HPDE6-E6E7 (cell line): ENCODE results near the gene CD226.
"Not testable (repeated sequence)": the region's sequence is repeated elsewhere in the genome, so short reads cannot be mapped to it uniquely, and the experiment has no call there.

Experiments used
- DNase-seq: peaks from one replicate; pipeline ENCODE4 v3.0.0; 2011; ENCODE audit warnings: missing footprints; ENCODE audit errors: extremely low spot score

CD226 gene

DNA sequence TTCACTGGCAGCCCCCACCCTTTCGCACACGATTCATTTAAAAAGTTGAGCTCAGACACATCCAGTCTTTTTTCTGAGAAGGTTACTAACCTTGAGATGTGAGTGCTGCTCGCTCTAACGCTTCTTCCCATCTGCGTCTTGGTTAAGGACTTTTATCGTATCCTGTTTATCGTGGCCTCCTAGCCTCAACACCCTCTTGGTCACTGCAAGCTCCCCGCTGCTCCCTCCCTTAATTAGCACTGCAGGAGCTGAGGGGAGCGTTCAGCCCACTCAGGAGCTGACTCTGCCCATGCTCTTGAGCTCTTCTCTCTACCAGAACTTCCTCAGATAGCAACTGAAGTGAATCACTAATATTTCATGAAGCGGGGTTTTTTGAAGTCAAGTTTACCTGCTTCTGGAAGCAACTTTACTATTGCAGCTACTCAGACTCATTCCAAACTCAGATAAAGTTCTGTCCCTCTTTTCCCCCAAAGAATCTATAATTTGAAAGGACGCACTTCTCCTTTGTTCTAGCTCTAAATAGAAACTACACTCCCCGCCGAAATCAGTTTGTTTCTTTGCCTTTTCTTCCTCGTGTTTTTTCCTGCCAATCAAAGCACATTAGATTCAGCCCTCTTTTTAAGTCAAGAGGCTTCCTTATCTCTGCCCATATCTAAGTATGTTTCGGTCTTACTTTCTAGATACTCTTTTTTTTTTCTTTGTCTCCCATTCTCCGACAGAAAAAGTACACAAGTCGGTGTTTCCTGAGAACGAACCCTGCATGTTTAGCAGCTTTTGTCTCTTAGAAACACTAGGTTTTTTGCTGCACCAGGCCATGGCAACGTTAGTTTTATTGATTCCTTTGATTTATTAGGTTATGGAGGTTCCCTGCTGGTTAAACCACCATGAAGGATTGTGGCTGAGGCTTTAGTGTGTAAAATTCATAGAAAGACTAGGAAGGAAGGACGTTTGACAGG lies 9.3 kb upstream of the CD226 start:
- no peak for DNase-seq

DNA sequence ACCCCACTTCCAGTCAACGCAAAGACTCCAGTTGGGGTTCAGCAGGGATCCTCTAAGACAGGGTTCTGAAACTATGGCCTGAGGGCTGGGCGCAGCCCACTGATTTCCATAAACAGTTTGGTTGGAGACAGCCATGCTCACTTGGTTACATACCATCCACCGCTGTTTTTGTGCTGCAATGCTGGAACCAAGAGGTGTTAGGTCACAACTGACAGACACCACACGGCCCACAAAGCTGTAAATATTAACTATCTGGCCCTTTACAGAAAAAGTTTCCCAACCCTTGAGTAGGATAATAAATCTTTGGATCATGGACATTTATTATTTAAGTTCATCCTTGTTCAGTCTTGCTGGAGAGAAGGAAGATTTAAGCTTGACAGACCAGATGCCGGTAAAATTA lies 8.4 kb upstream of the CD226 start:
- DNase-seq: no peak

DNA sequence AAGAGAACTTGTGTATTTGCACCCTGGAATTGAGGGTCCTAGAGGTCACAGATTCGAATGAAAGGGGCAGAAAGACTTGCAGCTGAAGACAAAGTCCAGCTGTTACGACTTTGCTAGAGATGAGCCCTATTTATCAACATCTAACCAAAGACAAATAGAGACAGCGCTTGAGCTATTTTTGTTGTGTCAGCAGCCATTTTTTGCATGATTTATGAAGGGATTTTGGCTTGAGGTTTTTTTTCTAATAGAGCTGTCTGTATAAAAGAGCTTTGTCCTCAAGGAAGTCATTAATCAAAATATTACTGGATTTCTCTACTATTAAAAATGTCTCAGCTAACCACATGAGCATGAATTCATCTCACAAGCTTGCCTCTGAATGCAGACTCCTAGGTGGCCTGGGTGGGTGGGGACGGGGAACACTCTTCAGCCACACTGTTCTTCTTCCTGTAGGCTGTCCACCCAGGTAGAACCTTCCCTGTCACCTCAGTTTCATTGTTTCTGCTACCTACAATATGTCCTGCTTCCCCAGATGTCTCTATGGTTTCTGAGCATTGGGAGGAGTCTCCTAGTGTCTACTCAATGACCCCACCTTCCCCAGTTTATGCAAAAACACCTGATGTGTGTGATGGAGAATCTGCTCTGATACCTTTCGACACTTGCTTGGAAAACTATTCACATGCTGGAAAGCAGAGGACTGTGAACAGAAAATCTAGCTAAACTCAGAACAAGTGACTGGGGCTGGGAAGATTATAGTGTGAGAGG lies 7.2 kb upstream of the CD226 start:
- DNase-seq: no peak

DNA sequence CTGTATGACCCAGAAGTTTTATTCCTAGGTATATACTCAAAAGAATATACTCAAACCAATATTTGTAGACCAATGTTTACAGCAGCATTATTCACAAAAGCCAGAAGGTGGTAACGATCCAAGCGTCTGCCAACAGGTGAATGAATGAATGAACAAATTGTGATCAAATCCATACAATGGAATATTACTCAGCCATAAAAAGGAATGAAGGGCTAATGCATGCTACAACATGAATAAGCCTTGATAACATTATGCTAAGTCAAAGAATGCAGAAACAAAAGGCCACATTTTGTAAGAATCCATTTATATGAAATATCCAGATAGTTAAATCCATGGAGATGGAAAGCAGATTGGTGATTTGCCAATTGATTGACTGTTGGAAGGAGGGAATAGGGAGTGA lies 5.5 kb upstream of the CD226 start:
- DNase-seq: no peak

DNA sequence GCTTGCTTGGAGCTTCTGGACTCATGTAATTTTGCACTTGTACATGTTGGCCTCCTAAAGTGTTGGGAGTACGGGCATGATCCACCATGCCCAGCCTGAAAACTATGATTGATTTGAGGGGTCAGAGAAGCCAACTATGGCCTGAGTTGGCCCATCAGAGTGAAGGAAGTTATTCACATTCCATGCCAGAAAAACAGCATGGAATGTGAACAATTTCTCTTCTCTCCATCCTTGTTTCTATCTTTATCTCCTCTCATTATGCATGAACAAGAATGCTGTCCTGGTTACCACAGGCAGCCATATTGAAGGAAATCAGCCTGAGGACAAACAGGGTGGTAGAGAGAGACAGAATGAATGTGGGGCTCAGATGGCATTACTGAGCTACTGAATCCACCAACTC lies 3.5 kb upstream of the CD226 start:
- DNase-seq: no peak

DNA sequence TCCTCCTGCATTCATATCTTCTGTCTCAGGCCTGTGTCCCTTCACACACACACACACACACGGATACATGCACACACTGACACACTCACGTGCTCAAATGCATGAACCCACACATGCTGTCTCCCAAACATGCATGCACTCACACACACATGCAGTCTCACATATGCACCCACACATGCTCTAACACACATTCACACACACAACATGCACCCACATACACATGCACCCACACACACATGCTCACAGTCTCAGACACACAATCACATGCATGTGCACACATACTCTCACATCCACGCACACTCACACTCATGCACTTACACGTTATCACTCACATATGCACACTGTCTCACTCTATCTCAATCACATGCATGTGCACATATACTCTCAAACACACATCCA lies 1.9 kb upstream of the CD226 start:
- DNase-seq: no peak

DNA sequence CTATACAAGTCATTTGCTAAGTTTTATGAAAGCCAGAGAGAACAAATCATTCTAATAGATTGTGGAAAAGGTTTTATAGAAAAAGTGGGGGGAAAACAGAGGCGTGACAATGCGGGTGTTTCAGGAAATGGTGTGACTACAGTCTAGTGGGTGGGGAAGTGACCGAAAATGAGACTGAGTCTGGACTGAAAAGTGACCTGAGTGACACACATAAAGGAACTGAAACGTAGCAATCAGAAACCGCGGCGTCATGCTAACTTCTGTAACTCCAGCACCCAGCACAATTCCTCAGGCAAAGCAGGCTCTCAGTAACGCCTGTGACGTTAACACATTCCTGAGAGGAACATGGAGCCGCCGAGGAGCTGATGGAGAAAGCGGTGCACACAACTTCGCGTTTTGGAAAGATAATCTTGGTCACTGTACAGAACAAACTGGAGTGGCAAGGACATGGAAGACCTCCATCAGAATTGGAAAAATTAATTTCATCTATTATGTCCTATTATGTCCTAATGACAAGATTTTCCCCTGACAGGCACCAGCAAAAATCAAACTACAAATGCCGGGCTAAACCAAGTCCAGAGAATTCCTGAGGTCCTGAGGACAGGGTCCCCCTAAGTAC lies 1.4 kb upstream of the CD226 start:
- no peak for DNase-seq

DNA sequence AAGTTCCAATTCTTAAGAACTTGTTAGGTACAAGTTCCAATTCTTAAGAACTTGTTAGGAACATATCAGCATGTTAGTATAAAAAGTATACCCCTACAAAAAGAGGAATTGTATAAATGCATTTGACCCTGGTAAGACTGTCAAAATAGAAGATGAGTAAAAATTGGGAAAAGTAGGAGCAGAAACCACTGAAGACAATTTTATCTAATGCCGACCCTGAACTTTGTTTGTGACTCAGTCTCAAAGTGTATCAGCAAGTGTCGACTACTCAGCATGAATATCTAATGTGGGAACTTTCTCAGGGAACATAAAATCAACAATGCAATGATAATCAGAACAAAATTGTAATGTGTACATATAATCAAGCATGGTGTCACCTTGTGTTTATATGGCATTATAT lies 583 bp upstream of the CD226 start:
- DNase-seq: no peak

DNA sequence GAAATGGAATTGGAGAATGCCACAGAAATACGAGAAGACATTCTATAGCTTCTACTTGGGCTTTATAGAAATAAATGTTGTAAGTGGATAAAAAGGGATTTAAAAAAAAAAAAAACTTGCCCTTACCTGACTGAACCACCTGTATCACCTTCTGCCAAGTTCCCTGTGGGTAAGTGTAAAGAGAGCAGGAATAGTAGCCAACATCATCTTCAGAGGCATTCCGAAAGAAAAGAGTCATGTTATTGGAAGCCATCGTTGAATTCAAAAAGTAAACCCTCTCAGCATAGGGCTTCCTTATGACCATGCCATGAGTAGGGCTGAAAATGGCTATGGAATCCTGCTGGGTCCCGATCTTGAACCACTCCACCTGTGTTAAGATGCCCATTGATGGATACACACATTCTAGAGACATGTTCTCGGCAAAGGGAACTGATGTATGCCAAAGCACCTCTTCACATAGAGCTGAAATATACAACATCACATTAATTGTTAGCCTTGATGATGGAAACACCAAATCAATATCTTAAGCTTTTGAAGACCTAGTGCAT lies 991 bp downstream of the CD226 start:
- no peak for DNase-seq

DNA sequence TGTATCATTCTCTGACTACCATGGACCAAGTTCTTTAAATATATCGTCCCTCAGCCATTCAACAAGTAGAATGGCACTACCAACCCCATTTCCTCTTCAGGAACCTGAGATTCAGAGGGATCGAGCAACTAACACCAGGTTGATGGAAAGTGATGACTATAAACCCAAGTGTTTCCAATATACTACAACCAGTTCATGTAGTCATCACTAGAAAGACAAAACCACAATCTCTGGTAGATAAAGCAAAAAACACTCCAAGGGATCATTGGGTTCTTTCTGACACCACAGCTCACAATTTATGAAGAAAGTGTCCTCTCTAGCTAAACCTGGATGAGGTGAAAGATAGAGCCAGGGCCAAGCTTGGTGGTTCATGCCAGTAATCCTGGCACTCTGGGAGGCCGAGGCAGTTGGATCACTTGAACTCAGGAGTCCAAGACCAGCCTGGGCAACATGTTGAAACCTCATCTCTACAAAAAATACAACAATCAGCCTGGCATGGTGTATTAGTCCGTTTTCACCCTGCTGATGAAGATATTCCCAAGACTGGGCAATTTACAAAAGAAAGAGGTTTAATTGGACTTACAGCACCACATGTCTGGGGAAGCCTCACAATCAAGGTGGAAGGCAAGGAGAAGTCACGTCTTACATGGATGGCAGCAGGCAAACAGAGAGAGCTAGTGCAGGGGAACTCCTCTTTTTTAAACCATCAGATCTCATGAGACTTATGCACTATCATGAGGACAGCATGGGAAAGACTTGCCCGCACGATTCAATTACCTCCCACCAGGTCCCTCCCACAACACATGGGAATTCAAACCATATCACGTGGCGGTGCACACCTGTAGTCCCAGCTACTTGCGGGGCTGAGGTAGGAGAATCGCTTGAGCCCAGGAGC lies 2.2 kb downstream of the CD226 start:
- DNase-seq: no peak

DNA sequence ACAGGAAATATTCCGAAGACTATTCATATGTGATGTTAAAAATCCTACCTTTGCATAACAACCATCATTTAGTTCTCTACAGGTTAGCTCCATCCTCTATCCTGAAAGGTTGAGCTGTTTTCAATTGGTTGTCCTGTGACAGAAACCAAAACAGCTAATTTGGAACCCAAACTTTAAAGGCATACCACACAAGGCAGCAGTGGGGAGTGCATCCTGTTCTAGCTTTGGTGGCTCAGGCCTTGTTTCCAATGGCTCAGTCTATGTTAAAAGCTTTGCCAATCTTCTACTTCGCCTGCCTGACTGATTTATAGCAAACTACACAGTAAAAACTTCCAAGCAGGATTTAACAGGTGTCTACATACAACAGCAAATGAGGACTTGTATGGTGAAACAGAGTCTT lies 3.2 kb downstream of the CD226 start:
- no peak for DNase-seq

DNA sequence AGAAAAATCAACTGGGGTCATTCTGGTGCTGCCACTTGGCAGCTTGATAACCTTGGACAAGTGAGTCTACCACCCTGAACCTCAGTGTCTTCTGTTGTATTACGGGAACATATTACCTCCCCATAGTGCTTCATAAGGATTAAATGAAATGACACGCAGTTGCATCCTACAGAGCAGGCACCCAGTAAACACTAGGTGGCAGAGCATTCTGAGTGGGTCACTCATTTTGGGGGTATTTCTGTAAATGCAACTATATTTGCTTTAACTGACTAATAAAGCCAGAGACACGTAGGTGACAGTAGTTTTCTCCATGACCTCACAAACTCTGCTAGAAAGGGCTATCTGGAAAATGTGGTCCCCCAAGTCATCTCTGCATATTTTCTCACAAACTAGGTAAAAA lies 4.7 kb downstream of the CD226 start:
- no peak for DNase-seq

DNA sequence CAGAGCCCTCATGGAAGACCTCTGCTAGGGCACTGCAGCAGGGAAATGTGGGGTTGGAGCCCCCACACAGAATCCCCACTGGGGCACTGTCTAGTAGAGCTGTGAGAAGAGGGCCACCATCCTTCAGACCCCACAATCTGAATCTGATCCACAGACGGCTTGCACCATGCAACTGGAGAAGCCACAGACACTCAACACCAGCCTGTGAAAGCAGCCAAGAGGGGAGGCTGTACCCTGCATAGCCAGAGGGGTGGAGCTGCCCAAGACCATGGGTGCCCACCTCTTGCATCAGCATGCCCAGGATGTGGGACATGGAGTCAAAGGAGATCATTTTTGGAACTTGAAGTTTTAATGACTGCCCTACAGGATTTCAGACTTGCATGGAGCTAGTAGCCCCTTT lies 6.5 kb downstream of the CD226 start:
- DNase-seq: no peak

DNA sequence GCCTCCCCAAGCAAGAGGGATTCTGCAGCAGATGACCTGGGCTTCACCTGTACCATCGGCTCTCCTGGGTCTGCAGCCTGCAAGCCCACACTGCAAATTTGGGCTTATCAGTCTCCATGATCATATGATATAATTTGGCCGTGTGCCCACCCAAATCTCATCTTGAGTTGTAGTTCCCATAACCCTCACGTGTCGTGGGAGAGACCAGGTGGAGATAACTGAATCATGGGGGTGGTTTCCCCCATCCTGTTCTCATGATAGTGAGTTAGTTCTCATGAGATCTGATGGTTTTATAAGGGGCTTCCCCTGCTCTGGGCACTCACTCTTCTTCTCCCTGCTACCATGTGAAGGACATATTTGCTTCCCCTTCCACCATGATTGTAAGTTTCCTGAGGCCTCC lies 7.9 kb downstream of the CD226 start:
- DNase-seq: not testable (repeated sequence)

DNA sequence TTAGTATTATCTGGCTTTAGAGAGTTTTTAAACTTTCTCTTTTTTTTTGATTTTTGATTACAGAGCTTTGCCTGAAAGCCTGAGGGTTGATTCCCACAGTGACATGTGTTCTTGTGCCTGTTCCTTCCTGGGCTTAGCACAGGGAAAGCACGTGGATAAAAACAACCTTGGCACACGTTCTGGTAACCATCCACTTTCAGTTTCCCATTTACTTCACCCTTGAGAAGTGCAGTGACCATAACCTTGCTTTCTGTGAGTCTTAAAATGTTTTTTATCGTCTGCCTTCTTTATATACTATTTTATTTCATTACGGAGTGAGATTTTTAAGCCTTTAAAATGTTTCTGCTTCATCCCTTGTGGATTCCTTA lies 11.5 kb downstream of the CD226 start:
- no peak for DNase-seq

DNA sequence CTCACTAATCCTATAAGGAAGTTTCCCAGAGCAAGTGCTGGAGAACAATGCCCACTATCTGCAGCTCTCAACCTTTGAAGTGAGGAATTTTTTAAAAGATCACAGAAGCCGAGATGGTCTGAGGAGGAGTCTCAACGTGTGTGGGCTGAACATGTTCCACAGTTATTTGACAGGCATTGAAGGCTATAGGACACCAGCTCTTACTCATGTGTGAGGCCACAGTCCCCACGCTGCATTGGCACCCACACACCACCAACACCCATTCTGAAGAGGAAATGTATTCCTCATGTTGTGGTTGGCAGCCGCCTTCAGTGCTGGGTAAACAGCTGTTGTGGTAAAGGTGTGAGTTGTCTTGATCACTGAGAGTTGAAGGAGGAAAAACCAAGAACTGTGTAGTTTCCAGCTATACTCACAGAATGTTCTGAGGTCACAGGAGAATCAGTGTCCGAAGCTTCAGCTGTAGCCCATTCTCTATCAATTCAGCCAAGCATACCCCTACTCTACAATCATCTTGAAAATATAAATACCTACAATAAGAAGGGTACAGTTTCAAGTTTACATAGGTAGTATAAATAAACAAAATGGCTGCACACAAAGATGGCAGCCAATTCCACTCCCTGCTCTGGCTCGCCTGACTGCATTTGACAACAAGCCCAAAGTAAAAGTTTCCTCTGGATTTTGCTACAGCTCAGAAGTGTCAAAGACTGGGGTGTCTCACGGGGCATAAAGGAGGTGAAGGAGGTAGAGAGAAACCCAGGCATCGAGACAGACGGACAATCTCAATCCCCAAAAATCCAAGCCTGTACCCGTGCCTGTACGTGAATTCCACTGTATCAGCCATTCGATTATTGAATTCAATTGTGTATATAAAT lies 12.1 kb downstream of the CD226 start:
- DNase-seq: no peak

DNA sequence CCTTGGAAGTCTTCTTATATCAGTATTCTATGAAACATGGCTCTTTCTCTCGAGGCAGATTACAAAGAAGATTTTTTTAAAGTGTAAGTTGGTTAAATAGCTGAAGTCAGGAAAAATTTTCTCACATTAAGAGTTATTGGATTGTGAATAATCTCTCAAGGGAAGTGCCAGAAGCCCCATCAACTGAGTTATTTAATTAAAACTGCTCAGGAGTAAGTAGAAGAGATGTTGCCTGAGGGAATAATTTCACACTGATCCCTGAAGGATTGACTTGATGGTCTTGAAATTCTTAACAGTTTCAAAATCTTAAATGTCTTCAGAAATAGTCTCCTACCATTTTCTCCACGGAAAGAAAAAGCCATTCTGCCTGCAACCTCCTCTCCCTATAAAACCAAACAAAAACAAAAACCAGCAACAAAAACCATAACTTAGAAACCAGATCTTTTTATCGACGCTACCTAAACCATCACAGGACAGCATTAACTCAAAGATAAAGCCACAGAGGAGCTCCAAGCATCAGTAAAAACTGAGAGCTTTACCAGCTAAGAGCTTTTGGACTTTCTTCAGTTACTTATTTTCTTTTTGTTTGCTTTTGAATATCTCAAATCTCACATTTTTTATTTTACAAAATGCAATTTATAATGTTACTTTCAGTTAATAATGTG lies 12.9 kb downstream of the CD226 start:
- DNase-seq: no peak

DNA sequence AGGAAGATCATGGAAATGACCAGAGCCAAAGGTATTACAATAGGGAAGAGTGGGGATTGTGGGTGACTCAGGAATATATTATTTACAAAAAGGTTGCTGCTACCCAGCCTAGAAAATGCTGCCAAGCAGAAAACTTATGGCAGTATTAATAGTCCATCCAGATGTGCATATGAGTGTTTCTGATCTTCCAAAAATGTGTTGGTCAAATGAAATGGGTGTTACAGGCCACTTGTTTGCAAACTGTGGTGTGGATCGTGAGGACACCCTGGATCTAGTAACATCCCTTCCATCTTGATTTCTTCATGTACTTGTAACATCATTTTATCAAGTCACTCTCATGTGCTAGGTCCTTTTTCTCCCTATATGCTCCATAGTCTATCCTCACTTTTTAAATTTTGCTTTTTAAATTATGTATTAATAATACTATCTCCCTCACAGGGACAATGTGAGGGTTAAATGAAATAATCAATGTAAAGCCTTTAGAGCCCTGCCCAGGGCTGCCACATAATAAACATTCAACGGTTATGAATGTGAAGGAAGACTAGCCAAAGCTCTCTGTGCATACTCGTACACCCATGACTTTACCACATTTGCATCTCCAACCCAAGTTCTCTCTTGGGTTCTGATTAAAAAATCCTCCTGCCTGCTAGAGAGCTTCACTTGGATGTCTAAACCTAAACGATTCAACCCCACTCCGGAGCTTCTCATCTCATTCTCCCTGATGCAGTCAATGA lies 18.5 kb downstream of the CD226 start:
- DNase-seq: no peak

DNA sequence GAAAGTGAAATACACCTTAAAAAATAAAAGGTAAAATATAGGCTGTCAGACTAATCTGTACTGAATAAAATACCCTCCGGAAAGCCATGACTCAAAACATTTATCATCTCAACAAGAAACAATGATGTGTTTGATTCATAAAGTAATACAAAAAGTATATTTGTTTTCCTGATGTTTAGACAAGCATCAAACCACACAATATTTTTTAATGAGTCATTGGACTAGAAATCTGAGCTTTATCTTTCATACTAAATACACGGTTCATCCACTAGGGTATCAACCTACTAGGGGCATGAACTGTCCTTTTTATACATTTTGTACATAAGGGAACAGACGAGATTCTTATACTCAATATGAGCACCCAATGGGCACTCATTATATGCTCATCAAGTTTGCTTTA lies 31.3 kb downstream of the CD226 start:
- peak; percentile 14 for DNase-seq
